Cerebellar cortex (tissue), 1 donor: Measurements from ENCODE around the gene AKAP9.
"Not testable (repeated sequence)": the region's sequence is repeated elsewhere in the genome, so short reads cannot be mapped to it uniquely, and the experiment has no call there.

Experiments
- DNase-seq: peaks from one replicate; pipeline ENCODE4 v3.0.0-alpha.2; 2015; ENCODE audit warnings: low spot score

AKAP9 gene

GRCh38 chr7:92134271-92135051, 193.8 kb downstream of the AKAP9 start, which contains the start of gene CYP51A1:
TSS of gene CYP51A1 (minus strand) at chr7:92134477. CDS start at chr7:92134364, 113 bp downstream.
- peak; percentile 95 for DNase-seq

DNA sequence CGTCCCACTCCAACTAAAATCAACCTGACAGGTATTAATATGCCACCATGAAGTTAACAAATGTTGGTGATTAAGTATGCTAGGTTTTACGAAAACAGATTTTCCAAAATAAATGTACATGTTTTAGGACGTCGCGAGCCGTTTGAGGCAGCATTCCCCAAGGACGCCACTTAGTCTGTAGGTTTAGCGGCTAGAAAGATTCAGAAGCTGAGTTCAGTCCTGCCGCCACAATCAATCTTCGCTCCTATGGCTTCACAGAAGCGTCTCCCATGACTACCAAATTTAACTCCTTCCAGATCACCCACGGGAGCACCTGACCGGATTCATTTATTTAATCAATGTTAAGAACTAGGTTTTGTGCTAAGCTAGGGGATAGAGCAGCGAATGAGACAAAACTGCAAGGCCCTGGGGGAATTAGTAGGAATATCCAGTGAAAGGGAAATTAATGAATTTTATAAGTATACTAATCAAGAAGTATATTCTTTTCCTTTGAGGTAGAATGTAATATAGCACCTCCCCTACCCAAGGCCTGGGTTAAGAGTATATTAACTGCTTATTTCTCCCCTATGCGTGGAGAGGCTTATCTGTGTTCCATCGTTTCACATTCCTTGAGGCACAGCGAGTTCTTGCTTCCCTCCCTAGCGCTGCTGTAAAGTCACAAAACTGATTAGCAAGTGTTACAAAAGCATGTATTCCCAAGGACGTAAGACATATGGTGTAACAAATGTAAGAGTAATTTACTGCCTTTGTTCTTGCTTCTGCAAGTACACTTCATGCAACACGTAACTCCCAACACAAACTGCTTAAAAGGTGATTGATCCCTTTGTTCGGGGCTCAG, 194.6 kb downstream of the AKAP9 start:
- DNase-seq, result peak; percentile 54

- no peak for DNase-seq
Measured at GRCh38 chr7:92137557-92137956, 196.9 kb downstream of the AKAP9 start.

GRCh38 chr7:92141161-92141560, 200.5 kb downstream of the AKAP9 start:
- DNase-seq, result no peak

DNA sequence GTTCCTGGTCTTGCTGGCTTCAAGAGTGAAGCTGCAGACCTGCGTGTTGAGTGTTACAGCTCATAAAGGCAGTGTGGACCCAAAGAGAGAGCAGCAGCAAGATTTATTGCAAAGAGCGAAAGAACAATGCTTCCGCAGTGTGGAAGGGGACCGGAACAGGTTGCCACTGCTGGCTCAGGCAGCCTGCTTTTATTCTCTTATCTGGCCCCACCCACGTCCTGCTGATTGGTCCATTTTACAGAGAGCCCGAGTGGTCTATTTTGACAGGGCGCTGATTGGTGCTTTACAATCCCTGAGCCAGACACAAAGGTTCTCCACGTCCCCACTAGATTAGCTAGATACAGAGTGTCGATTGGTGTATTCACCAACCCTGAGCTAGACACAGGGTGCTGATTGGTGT, 202.1 kb downstream of the AKAP9 start:
- DNase-seq, result not testable (repeated sequence)

DNA sequence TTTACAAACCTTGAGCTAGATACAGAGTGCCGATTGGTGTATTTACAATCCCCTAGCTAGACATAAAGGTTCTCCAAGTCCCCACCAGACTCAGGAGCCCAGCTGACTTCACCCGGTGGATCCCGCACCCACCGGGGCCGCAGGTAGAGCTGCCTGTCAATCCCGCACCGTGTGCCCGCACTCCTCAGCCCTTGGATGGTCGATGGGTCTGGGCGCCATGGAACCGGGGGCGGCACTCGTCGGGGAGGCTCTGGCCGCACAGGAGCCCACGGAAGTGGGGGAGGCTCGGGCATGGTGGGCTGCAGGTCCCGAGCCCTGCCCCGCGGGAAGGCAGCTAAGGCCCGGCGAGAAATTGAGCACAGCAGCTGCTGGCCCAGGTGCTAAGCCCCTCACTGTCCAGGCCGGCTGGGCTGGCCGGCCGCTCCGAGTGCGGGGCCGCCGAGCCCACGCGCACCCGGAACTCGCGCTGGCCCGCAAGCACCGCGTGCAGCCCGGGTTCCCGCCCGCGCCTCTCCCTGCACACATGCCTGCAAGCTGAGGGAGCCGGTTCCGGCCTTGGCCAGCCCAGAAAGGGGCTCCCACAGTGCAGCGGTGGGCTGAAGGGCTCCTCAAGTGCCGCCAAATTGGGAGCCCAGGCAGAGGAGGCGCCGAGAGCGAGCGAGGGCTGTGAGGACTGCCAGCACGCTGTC, 202.7 kb downstream of the AKAP9 start:
- DNase-seq, result not testable (repeated sequence)

GRCh38 chr7:92149736-92150239, 209.1 kb downstream of the AKAP9 start:
- no peak for DNase-seq

- no peak for DNase-seq
Measured at GRCh38 chr7:92150450-92151017, 209.9 kb downstream of the AKAP9 start.

GRCh38 chr7:92155108-92155739, 214.6 kb downstream of the AKAP9 start:
- no peak for DNase-seq

GRCh38 chr7:92156990-92157389, 216.3 kb downstream of the AKAP9 start:
- no peak for DNase-seq

DNA sequence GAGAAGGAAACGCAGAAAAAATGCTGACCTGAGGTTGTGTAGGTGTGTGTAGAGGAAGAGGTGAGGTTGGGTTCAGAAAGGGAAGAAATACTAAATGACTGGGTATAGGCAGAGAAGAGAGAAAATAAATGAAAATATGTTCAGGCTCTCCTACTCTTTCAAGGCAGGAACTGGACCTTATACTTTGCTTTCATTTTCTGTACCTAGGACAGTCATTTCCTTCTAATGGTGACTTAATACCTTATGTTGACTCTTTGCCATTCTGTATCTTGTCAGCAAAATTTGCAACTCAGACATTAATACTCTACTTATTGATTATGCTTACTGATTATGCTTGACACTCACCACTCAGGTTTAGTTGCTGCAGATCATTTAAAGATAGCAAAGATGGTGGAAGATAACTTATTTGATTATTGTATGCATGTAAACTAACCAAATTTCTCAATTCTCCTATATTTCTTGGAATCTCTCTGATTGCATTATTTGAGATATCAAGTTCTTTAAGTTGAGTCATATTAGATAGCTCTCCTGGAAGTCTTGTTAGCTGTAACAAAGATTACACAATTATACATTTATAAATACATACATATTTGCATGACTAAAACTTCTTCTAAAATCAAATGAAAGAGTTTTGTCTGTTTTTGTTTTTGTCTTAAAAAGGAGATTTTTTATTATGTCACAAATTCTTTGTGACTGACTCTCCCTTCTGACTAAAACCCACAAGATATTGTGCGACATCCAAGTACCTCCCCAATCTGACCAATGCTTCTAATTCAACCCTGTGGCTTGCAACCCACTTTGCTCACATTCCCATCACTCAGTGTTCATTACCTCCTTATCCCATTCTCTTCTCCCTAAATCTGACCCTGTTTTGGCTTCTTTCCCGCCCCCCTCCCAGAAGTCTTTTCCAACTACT, 218.3 kb downstream of the AKAP9 start:
- no peak for DNase-seq
